NCI-H2029 treated with DMSO at 0.1 percent for 48 hours (cell line): ENCODE results near the gene CCNJL.
"Not testable (repeated sequence)": the region's sequence is repeated elsewhere in the genome, so short reads cannot be mapped to it uniquely, and the experiment has no call there.

ENCODE experiments used
- DNase-seq: peaks from one replicate; lab custom pipeline; 2025; lab: John Stamatoyannopoulos, UW

The CCNJL gene, protein sequence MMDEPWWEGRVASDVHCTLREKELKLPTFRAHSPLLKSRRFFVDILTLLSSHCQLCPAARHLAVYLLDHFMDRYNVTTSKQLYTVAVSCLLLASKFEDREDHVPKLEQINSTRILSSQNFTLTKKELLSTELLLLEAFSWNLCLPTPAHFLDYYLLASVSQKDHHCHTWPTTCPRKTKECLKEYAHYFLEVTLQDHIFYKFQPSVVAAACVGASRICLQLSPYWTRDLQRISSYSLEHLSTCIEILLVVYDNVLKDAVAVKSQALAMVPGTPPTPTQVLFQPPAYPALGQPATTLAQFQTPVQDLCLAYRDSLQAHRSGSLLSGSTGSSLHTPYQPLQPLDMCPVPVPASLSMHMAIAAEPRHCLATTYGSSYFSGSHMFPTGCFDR

GRCh38 chr5:160312134-160312959 lies at the start of gene CCNJL:
Gene CCNJL, minus strand, starts transcription at chr5:160312564. Its CDS starts 641 bp downstream, at chr5:160311923.
- DNase-seq: peak; percentile 26

- no peak for DNase-seq
Observed at GRCh38 chr5:160361624-160362228, 49.4 kb upstream of the CCNJL start.

GRCh38 chr5:160360310-160360709 lies 47.9 kb upstream of the CCNJL start:
- DNase-seq: no peak

GRCh38 chr5:160359816-160360215 lies 47.5 kb upstream of the CCNJL start:
- DNase-seq: no peak

- no peak for DNase-seq
Observed at GRCh38 chr5:160359242-160359641, 46.9 kb upstream of the CCNJL start.

DNA sequence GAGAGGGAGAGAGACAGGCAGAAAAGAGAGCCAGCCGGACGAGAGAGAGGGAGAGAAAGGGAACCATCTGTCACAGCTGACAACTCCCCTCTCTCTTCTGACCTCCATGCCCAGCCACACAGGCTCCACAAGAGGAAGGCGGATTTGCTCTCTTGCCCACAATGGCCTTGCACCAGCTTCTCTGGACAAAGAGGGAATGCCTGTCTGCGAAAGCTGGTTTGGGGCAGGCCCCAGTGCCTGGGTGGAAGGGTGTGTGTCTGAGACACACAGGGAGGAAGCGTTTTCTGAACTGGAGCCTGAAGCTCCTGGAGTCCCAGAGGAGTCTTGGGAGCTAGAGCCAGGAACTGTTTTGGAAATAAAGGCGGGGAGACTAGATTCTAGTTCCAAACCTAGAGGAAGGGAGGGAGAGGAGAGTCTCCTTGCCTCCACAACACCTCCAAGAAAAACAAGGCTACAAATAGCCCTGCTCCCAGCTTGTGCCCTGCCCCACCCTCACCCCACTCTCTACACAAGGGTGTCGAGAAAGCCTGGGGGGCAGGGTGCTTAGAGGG lies 45.6 kb upstream of the CCNJL start:
- DNase-seq: no peak

- DNase-seq: no peak
Observed at GRCh38 chr5:160357394-160357793, 45.0 kb upstream of the CCNJL start.

DNA sequence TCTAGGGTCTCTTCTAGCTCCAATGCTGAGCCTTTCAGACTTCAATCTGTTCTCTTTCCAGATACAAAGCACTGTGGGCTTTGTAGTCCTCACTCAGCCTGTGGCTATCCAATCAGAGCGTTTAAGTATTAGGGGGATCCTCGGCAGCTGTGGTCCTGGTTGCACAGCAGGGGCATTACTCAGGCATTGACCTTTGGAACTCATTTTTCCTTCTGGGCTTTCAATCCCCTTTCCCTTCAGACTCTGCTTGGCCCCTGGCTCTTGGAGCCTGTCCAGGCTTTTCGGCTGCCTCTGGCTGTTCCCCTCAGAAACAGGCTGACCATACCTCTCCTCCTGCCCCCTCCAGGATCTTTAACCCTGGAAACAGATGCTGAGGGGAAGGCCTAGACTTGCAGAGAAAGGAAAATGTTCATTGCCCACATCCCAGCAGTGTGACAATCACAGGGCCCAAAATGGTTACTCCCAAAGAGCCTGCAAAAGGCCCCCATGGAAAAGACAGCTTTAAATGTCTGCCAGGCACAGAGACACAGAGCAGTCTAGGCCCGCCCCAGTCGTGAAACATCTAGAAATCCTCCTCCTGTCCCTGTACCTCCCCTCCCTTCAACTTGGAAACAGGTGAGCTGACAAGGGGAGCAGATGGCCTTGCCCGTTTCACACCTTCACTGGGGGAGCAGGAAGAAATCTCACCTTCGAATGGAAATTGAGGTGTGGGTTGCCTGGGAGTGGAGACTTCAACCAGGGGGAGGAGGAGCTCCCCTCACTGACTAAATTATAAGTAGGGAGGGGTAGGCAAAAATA lies 44.4 kb upstream of the CCNJL start:
- DNase-seq: no peak

- no peak for DNase-seq
Observed at GRCh38 chr5:160354666-160355065, 42.3 kb upstream of the CCNJL start.

DNA sequence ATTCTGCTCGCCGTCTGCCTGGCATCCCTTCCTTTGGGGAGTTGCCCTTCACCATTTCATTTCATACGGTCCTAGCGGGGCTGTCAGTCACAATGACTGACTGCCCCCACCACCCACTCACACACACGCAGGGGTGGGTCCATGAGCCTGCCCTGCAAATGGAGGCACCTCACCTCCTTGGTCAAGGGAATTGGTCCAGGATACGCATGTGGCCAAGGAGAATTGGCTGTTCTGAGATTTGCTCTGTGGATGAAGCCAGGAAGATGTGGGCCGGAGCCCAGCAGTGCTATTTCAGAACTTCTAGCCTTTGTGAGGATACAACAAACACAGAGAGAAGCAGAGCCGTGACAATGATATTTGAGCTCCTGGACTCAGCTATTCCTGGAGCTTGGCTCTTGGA lies 41.0 kb upstream of the CCNJL start:
- DNase-seq: no peak

GRCh38 chr5:160352308-160352707 lies 39.9 kb upstream of the CCNJL start:
- DNase-seq: no peak

- DNase-seq: no peak
Observed at GRCh38 chr5:160349935-160350303, 37.6 kb upstream of the CCNJL start.

- DNase-seq: no peak
Observed at GRCh38 chr5:160349249-160349934, 37.0 kb upstream of the CCNJL start.

DNA sequence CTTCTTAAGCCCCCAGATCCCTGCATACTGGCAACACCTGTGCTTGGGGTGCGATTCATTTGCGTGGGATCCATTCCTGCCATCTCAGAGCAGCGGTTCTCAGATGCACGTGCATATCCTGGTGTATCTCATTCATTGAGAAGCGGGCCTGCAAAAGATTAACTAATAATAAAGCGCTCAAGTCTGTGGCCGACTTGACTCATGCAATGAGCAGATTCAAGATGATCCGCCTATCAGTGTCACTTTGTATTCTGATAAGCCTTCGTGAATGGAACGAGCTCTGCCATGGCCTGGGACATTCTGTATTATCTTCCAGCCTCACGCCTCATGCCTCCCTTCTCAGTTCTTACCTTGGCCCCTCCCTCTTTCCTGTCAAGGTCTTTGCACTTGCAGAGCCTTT lies 35.7 kb upstream of the CCNJL start:
- DNase-seq: no peak

GRCh38 chr5:160347448-160347847 lies 35.1 kb upstream of the CCNJL start:
- no peak for DNase-seq

- no peak for DNase-seq
Observed at GRCh38 chr5:160342413-160342941, 30.1 kb upstream of the CCNJL start.

DNA sequence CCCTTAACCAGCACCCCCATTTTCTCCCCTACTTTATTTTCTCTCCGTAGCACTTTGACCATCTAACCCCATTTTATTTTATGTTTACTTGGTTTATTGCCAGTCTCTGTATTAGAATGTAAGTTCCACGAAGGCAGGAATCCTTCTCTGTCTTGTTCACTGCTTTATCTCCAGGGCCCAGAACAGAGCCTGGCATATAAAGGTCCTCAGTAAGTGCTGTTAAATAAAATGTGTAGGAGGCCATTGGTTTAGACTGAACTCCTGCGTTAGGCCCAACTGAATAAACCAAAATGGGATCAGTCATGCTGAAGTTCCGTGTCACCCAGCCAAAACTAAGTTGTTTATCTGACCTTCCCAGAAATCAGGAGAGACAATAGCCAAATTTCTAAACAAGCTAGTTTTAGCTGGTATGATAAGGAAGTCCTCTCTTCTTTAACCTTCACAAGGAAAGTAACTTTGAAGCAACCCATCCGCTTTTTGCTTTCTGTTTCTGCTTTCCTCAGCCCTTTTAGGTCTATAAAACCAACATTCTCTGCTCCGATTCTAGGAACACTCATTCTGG lies 29.0 kb upstream of the CCNJL start:
- DNase-seq: no peak

DNA sequence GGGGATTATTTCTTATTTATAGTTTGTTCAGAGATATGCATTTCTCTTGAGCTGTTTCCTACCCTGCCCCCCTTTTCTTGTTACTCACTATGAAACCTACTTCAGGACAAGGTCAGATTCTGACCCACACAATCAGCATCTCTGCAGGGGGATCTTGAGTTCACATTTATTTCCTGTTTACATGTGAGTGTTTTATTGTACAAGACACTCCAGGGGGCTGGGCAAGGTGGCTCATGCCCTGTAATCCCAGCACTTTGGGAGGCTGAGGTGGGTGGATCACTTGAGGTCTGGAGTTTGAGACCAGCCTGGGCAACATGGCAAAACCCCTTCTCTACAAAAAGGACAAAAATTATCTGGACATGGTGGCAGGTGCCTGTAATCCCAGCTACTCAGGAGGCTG lies 28.1 kb upstream of the CCNJL start:
- DNase-seq: not testable (repeated sequence)

DNA sequence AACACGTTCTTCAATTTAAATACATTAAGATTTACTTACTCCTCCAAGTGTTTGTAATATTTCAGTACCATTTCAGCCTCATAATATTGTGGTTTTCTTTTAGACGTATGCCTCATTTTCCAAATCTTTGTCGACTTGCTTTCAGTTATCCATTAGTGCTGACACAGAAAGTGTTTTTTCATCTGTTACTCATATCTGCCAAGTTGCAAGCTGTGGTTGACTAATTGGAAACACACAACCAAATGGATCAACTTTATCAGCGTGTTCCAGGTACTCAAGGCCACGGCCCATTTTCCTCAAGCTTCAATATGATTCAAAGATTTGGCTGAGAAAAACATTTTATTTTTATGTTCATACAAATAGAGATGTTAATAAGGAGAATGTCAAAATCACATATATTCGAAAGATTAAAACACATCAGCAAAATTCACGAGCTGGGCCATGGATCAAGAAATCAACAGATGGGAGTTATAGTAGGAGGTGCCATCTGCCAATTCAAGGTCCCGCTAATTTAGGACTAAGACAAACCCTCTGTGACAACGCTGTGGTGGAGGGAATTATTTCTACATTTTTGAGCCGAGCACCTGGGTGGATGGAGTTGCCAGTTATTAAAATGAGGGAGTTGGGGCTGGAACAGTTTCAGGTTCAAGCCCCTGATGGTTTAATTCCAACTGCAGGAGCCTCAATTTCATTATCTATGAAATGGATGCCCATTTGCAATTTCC lies 27.2 kb upstream of the CCNJL start:
- no peak for DNase-seq

DNA sequence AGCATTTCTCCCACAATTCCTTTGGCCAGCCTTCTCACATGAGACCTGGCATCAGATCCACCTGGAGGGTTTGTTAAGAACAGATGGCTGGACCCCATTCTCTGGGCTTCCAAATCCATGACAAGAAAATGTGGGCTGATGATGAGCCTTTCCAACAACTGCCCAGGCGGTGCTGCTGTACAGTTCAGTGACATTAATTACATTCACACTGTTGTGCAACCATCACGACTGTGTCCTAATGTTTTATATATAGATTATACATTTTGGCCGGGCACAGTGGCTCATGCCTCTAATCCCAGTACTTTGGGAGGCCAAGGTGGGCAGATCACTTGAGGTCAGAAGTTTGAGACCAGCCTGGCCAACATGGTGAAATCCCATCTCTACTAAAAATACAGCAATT lies 22.4 kb upstream of the CCNJL start:
- DNase-seq: not testable (repeated sequence)
